Measurements from ENCODE around the gene USP3.

DNA sequence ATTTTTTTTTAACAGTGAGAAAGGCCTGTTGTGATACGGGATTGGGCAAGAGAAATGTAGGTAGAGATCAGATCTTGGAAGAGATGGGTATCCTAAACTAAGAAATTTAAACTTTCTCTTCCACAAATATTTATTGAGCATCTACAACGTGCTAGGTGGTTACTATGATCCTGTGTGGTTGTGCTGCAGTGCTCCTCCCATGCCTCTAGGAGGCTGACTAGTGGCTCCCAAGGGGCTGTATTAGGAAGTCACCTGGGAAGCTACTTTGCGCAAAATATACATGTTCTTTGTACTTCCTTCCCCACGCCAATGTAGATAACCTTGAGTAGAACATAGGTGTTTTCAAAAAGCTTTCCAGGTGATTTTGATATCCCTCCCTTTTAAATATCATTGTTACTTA lies 27.2 kb downstream of the USP3 start:
- no peak for TF ChIP-seq POLR2AphosphoS5 (IDR thresholded peaks at IDR 0.05)
- TF ChIP-seq, protein P1, sequence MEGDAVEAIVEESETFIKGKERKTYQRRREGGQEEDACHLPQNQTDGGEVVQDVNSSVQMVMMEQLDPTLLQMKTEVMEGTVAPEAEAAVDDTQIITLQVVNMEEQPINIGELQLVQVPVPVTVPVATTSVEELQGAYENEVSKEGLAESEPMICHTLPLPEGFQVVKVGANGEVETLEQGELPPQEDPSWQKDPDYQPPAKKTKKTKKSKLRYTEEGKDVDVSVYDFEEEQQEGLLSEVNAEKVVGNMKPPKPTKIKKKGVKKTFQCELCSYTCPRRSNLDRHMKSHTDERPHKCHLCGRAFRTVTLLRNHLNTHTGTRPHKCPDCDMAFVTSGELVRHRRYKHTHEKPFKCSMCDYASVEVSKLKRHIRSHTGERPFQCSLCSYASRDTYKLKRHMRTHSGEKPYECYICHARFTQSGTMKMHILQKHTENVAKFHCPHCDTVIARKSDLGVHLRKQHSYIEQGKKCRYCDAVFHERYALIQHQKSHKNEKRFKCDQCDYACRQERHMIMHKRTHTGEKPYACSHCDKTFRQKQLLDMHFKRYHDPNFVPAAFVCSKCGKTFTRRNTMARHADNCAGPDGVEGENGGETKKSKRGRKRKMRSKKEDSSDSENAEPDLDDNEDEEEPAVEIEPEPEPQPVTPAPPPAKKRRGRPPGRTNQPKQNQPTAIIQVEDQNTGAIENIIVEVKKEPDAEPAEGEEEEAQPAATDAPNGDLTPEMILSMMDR (IDR thresholded peaks at IDR 0.05) = no peak
